HepG2 (cell line): ENCODE data around the gene DAB2IP. TPM values are rescaled to one million over a fixed set of nuclear protein-coding genes. Genes with fewer than 3 reads are reported as not detected.

Experiments
- ATAC-seq: fragments of 200-7000 bp; cut with Tn5 transposase; 3 replicates; pipeline ENCODE4 v1.9.1; 2020; ENCODE audit warnings: mild to moderate bottlenecking, moderate library complexity
- BruUV-seq: library from RNA; stranded (reverse); fragments of 400-500 nt; replicated peaks from 2 replicates; lab custom pipeline; 2021; lab: Mats Ljungman, UMichigan
- CTCF ChIA-PET: fragments of 300-600 bp; formaldehyde crosslinking; extraction: SDS; loops from one replicate; lab custom pipeline; 2021; ENCODE audit warnings: low total read pairs, inconsistent platforms, low intra/inter-chr PET ratio; lab: Yijun Ruan, JAX
- POLR2A ChIA-PET: fragments of 350-600 bp; sonication (Branson Sonifier 250); formaldehyde crosslinking; loops from one replicate; lab custom pipeline; 2020; ENCODE audit warnings: antibody characterized with exemption, inconsistent platforms; lab: Yijun Ruan, JAX
- DNase-seq: peaks from one replicate; pipeline ENCODE4 v3.0.0-alpha.2; 2015; ENCODE audit warnings: low spot score
- FAIRE-seq: peaks from 3 replicates; lab custom pipeline; 2011; peaks lifted over from hg19 to GRCh38; lab: Jason Lieb, UNC
- H2AFZ ChIP-seq: one replicate; pipeline ENCODE4 v1.6.1; 2011; ENCODE audit warnings: low read length, inconsistent platforms
- H3K27ac ChIP-seq: fragments of 300-600 bp; 3 replicates; pipeline ENCODE4 v1.8.0; 2011; ENCODE audit warnings: mixed run types, mild to moderate bottlenecking, mixed read lengths, low read length, inconsistent platforms; ENCODE audit not compliant: insufficient read depth; ENCODE audit errors: extremely low read length
- H3K27me3 ChIP-seq, 2 experiments: fragments of 200-600 bp in 1 of 2; 2 replicates in 1 of 2; 3 replicates in 1 of 2; pipeline versions ENCODE4 v1.6.0 to v1.8.0; 2011; ENCODE audit warnings: low read length in 2 of 2, mild to moderate bottlenecking in 2 of 2, moderate library complexity in 2 of 2, inconsistent platforms in 1 of 2; ENCODE audit not compliant: insufficient read depth in 2 of 2, control insufficient read depth in 1 of 2
- H3K36me3 ChIP-seq, 2 experiments: fragments of 200-600 bp in 1 of 2; replicated peaks in 1 of 2; 2 replicates in 1 of 2; 3 replicates in 1 of 2; pipeline versions ENCODE4 v1.5.1 to v1.8.0; 2011; ENCODE audit warnings: low read length in 2 of 2, inconsistent platforms in 1 of 2; ENCODE audit not compliant: insufficient read depth in 2 of 2, control insufficient read depth in 1 of 2
- H3K4me1 ChIP-seq: 2 replicates; pipeline ENCODE4 v1.5.1; 2012; ENCODE audit warnings: low read length, inconsistent platforms; ENCODE audit not compliant: insufficient read depth
- H3K4me2 ChIP-seq: 2 replicates; pipeline ENCODE4 v1.6.0; 2011; ENCODE audit warnings: low read depth, low read length, inconsistent platforms
- H3K4me3 ChIP-seq, 3 experiments: fragments of 200-600 bp in 1 of 3; sonication (generic), shearing (Covaris generic) in 1 of 3; replicated peaks in 1 of 3; 2 replicates each; pipeline ENCODE4 v1.5.1; 2011 to 2016; ENCODE audit warnings: low read length in 3 of 3, inconsistent platforms in 2 of 3, low read depth in 2 of 3, mild to moderate bottlenecking in 2 of 3, control low read depth in 1 of 3, mixed read lengths in 1 of 3; ENCODE audit not compliant: insufficient read depth in 1 of 3
- H3K79me2 ChIP-seq: one replicate; pipeline ENCODE4 v1.6.1; 2011; ENCODE audit warnings: low read length, inconsistent platforms; ENCODE audit not compliant: insufficient read depth
- H3K9ac ChIP-seq: 2 replicates; pipeline ENCODE4 v1.6.0; 2011; ENCODE audit warnings: mild to moderate bottlenecking, low read depth, low read length, inconsistent platforms; ENCODE audit not compliant: insufficient read depth
- H3K9me3 ChIP-seq: 2 replicates; pipeline ENCODE4 v1.5.1; 2012; ENCODE audit warnings: mild to moderate bottlenecking, low read length
- H4K20me1 ChIP-seq: 2 replicates; pipeline ENCODE4 v1.6.0; 2011; ENCODE audit warnings: inconsistent platforms, mild to moderate bottlenecking, low read length, moderate library complexity; ENCODE audit not compliant: insufficient read depth
- ATF1 ChIP-seq: IDR thresholded peaks from 2 replicates; pipeline ENCODE4 v1.6.1; 2016; ENCODE audit warnings: mild to moderate bottlenecking, control low read depth
- CEBPG ChIP-seq: IDR thresholded peaks from 2 replicates; pipeline ENCODE4 v1.6.1; 2016
- DNMT1 ChIP-seq: sonication (generic); formaldehyde crosslinking; IDR thresholded peaks from 2 replicates; pipeline ENCODE4 v1.5.1; 2020; ENCODE audit warnings: mild to moderate bottlenecking, missing genetic modification reagents
- ERF ChIP-seq: IDR thresholded peaks from 2 replicates; pipeline ENCODE4 v1.6.1; 2018; ENCODE audit warnings: missing biosample characterization, missing genetic modification reagents
- KDM5A ChIP-seq: fragments of 200-600 bp; sonication (generic); IDR thresholded peaks from 2 replicates; pipeline ENCODE4 v1.7.0; 2018; ENCODE audit warnings: antibody characterized with exemption, mild to moderate bottlenecking, low read length, borderline replicate concordance
- NFATC3 ChIP-seq: sonication (generic); formaldehyde crosslinking; IDR thresholded peaks from 2 replicates; pipeline ENCODE4 v1.5.1; 2020; ENCODE audit warnings: mild to moderate bottlenecking, missing genetic modification reagents
- NR3C1 ChIP-seq: sonication (generic); formaldehyde crosslinking; IDR thresholded peaks from 2 replicates; pipeline ENCODE4 v1.4.0; 2020; ENCODE audit warnings: missing genetic modification reagents
- SNAPC2 ChIP-seq: sonication (generic); formaldehyde crosslinking; IDR thresholded peaks from 2 replicates; pipeline ENCODE4 v1.8.1; 2022; ENCODE audit warnings: mild to moderate bottlenecking, missing genetic modification reagents
- SRF ChIP-seq: IDR thresholded peaks from 2 replicates; pipeline ENCODE4 v1.6.1; 2011; ENCODE audit warnings: mild to moderate bottlenecking, low read depth, low read length, moderate library complexity
- TOPORS ChIP-seq: sonication (generic); formaldehyde crosslinking; IDR thresholded peaks from 2 replicates; pipeline ENCODE4 v1.8.0; 2023; ENCODE audit warnings: mild to moderate bottlenecking, missing genetic modification reagents
- ZFY ChIP-seq: sonication (generic); formaldehyde crosslinking; IDR thresholded peaks from 2 replicates; pipeline ENCODE4 v1.4.0; 2020; ENCODE audit warnings: missing genetic modification reagents
- ZNF101 ChIP-seq: sonication (generic); formaldehyde crosslinking; IDR thresholded peaks from 2 replicates; pipeline ENCODE4 v1.4.0; 2020; ENCODE audit warnings: mild to moderate bottlenecking, low read depth, missing genetic modification reagents, borderline replicate concordance
- ZNF142 ChIP-seq: sonication (generic); formaldehyde crosslinking; IDR thresholded peaks from 2 replicates; pipeline ENCODE4 v1.4.0; 2020; ENCODE audit warnings: missing genetic modification reagents
- ZNF549 ChIP-seq: sonication (generic); formaldehyde crosslinking; IDR thresholded peaks from 2 replicates; pipeline ENCODE4 v1.5.0; 2020; ENCODE audit warnings: missing genetic modification reagents
- ZNF713 ChIP-seq: sonication (generic); formaldehyde crosslinking; IDR thresholded peaks from 2 replicates; pipeline ENCODE4 v1.4.0; 2020; ENCODE audit warnings: mild to moderate bottlenecking, missing genetic modification reagents
- ZNF780A ChIP-seq: sonication (generic); formaldehyde crosslinking; IDR thresholded peaks from 2 replicates; pipeline ENCODE4 v1.8.0; 2022; ENCODE audit warnings: mild to moderate bottlenecking, missing genetic modification reagents, moderate library complexity
- ZSCAN12 ChIP-seq: sonication (generic); formaldehyde crosslinking; IDR thresholded peaks from 2 replicates; pipeline ENCODE4 v1.9.0; 2021; ENCODE audit warnings: mild to moderate bottlenecking, missing genetic modification reagents
- WGBS: methylation state at CpG from one replicate; pipeline ENCODE4 v1.1.6; 2017; ENCODE audit warnings: low lambda C conversion rate; 5-methylcytosine and 5-hydroxymethylcytosine counted together
- in situ Hi-C: cut with HindIII; loops from 2 replicates; pipeline ENCODE4 v1.10.0; 2017; ENCODE audit warnings: low pct_unique_long_range_greater_than_20kb; ENCODE audit not compliant: extremely low pct_ligation_motif_present
- intact Hi-C: fragments of 100-400 bp; cut with micrococcal nuclease; formaldehyde crosslinking; loops from one replicate; pipeline ENCODE4 v1.10.0; 2022; ENCODE audit not compliant: unreplicated experiment
- polyA plus RNA-seq, 8 experiments: library from polyadenylated mRNA; depleted of rRNA in 3 of 8; stranded (reverse) in 7 of 8; unstranded in 1 of 8; fragments of >200 nt; fragmentation: Illumina TruSeq in 4 of 8; extraction: Trizol in 4 of 8; gene quantifications; 2 replicates each; pipeline versions ENCODE4 v1.2.1 to v1.2.3, GENCODE V29; 2011 to 2016; ENCODE audit warnings: low read depth in 4 of 8, missing spikeins in 1 of 8, mixed read lengths in 1 of 8; ENCODE audit not compliant: insufficient read depth in 1 of 8
- total RNA-seq, 5 experiments: library from RNA; depleted of rRNA; stranded (reverse); fragments of >200 nt; fragmentation: Illumina TruSeq; extraction: Trizol; gene quantifications; 2 replicates each; pipeline ENCODE4 v1.2.3, GENCODE V29; 2016; ENCODE audit warnings: low read depth in 1 of 5
- TF ChIP-seq, protein P1 (sequence below): sonication (generic); formaldehyde crosslinking; IDR thresholded peaks from 2 replicates; pipeline ENCODE4 v1.5.0; 2020; ENCODE audit warnings: missing genetic modification reagents, mild to moderate bottlenecking, borderline replicate concordance
- TF ChIP-seq, protein P2 (sequence below): sonication (generic); formaldehyde crosslinking; IDR thresholded peaks from 2 replicates; pipeline ENCODE4 v1.8.0; 2022; ENCODE audit warnings: missing genetic modification reagents, low read depth, mild to moderate bottlenecking, borderline replicate concordance

DAB2IP gene
- total and polyA plus RNA-seq, 2 of the 13 experiments (the other 11 are each of a cell fraction or from before 2014, with no cell fraction given) = 25.3 to 37.9 TPM

DNA sequence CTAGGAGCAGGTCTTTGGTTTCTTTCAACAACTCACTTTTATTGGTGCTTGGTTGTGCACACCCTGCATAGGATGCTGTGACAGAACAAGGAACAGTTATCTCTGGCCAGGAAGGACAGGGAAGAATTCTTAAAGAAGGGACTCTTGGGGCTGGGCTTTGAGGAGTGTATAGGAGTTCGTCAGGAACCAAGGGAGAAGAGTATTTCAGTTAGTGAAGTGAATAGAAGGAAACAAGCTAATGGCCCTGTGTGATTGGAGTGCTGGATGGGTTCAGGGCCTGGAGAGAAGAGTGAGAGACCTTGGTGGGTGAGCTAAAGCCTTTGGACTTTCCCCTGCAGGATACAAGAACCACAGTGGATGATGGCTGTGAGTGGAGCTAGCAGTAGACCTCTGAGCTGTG is 32.2 kb downstream of the DAB2IP start:
- POLR2A ChIA-PET = interaction anchor here (0.8 kb wide), 1 partner anchor 9 kb away, joined by 3 read pairs; no protein-coding TSS in a partner anchor
- no peaks in the 10 kb centered on the region for H3K79me2 ChIP-seq
- H3K27ac ChIP-seq = no peak overlapping the region
- no peak for DNase-seq
- no peaks in the 10 kb centered on the region; a peak in 1 of 5 replicates for H3K36me3 ChIP-seq
- in situ Hi-C loops = no loop called here
- TF ChIP-seq ZNF101 (CRISPR knock-in tag) = no peak
- no peak for TF ChIP-seq NFATC3 (CRISPR knock-in tag)
- no peak for TF ChIP-seq ATF1 (CRISPR knock-in tag)
- no peak for TF ChIP-seq TOPORS (CRISPR knock-in tag)
- TF ChIP-seq ERF (CRISPR knock-in tag) = no peak
- TF ChIP-seq ZNF142 (CRISPR knock-in tag) = no peak
- no peak for TF ChIP-seq SNAPC2 (CRISPR knock-in tag)
- TF ChIP-seq DNMT1 (CRISPR knock-in tag) = no peak
- TF ChIP-seq ZNF780A (CRISPR knock-in tag) = no peak
- TF ChIP-seq, protein P1, sequence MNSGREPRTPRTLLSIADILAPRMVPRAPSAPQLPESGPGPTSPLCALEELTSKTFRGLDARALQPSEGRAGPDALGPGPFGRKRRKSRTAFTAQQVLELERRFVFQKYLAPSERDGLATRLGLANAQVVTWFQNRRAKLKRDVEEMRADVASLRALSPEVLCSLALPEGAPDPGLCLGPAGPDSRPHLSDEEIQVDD = no peak
- TF ChIP-seq ZSCAN12 (CRISPR knock-in tag) = no peak
- TF ChIP-seq, protein P2, sequence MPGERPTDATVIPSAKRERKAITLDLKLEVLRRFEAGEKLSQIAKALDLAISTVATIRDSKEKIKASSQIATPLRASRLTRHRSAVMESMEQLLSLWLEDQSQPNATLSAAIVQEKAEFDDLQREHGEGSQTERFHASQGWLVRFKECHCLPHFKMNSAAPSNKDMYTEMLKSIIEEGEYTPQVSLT = no peak
- TF ChIP-seq KDM5A = no peak
- TF ChIP-seq ZNF713 (CRISPR knock-in tag) = no peak
- TF ChIP-seq NR3C1 (CRISPR knock-in tag) = no peak
- no peak for TF ChIP-seq SRF
- no peak for TF ChIP-seq CEBPG (CRISPR knock-in tag)
- no peak for TF ChIP-seq ZFY (CRISPR knock-in tag)
- no peak for TF ChIP-seq ZNF549 (CRISPR knock-in tag)
- TF ChIP-seq, all 625 proteins: peak for 0
- WGBS = 44% methylated on average over 1 of the region's 1 CpG
- H4K20me1 ChIP-seq = no peaks in the 10 kb centered on the region
- no TSS peak for BruUV-seq
- H3K9me3 ChIP-seq = no peaks in the 10 kb centered on the region
- no peak overlapping the region for H3K4me2 ChIP-seq
- intact Hi-C loops = loop anchor here (1.0 kb wide), 2 partner anchors 43 to 48 kb away; no protein-coding TSS in a partner anchor
- H3K27me3 ChIP-seq = no peaks in the 10 kb centered on the region
- CTCF ChIA-PET = interaction anchor here (1.0 to 2.6 kb wide), 6 partner anchors 43 to 137 kb away, joined by 3 to 11 read pairs (median 8); no protein-coding TSS in a partner anchor
- H3K4me1 ChIP-seq = peaks cover 13% of the 10 kb centered on the region
- H3K9ac ChIP-seq = no peak overlapping the region
- ATAC-seq (no peak), FAIRE-seq (no peak)
- no peak overlapping the region for H2AFZ ChIP-seq
- H3K4me3 ChIP-seq = no peak overlapping the region
